IPS-20b (cell line): Measurements from ENCODE around the gene CD22.
"Not testable (repeated sequence)": the region's sequence is repeated elsewhere in the genome, so short reads cannot be mapped to it uniquely, and the experiment has no call there.

Experiments used
- H3K27ac ChIP-seq: one replicate; pipeline ENCODE4 v1.5.1; 2013; ENCODE audit warnings: low read length
- H3K27me3 ChIP-seq: 2 replicates; pipeline ENCODE4 v1.6.1; 2013; ENCODE audit warnings: mild to moderate bottlenecking, low read length, inconsistent platforms; ENCODE audit not compliant: insufficient read depth
- H3K36me3 ChIP-seq: 2 replicates; pipeline ENCODE4 v1.6.1; 2013; ENCODE audit warnings: low read depth, mild to moderate bottlenecking, inconsistent platforms, low read length, moderate library complexity; ENCODE audit not compliant: insufficient read depth
- H3K4me1 ChIP-seq: 2 replicates; pipeline ENCODE4 v1.6.1; 2013; ENCODE audit warnings: mild to moderate bottlenecking, control low read depth, inconsistent platforms, low read length, moderate library complexity; ENCODE audit not compliant: insufficient read depth
- H3K4me3 ChIP-seq: 2 replicates; pipeline ENCODE4 v1.5.1; 2013; ENCODE audit warnings: mild to moderate bottlenecking, low read length, inconsistent platforms
- H3K9ac ChIP-seq: 2 replicates; pipeline ENCODE4 v1.6.1; 2013; ENCODE audit warnings: low read depth, mild to moderate bottlenecking, inconsistent platforms, low read length, moderate library complexity
- H3K9me3 ChIP-seq: 2 replicates; pipeline ENCODE4 v1.6.1; 2013; ENCODE audit warnings: mild to moderate bottlenecking, low read depth, low read length, inconsistent platforms; ENCODE audit not compliant: insufficient read depth

Gene CD22

GRCh38 chr19:35368378-35368777 is 39.4 kb downstream of the CD22 start:
- H3K27me3 ChIP-seq = no peaks in the 10 kb centered on the region
- no peak overlapping the region for H3K27ac ChIP-seq
- no peak overlapping the region for H3K4me3 ChIP-seq
- no peak overlapping the region for H3K9ac ChIP-seq
- no peaks in the 10 kb centered on the region for H3K36me3 ChIP-seq
- H3K4me1 ChIP-seq = no peaks in the 10 kb centered on the region
- H3K9me3 ChIP-seq = no peaks in the 10 kb centered on the region

GRCh38 chr19:35369522-35369921 is 40.5 kb downstream of the CD22 start:
- no peak overlapping the region for H3K27ac ChIP-seq
- no peaks in the 10 kb centered on the region for H3K9me3 ChIP-seq
- no peak overlapping the region for H3K9ac ChIP-seq
- H3K36me3 ChIP-seq = no peaks in the 10 kb centered on the region
- H3K4me1 ChIP-seq = no peaks in the 10 kb centered on the region
- H3K27me3 ChIP-seq = no peaks in the 10 kb centered on the region
- H3K4me3 ChIP-seq = no peak overlapping the region

- Histone ChIP-seq H3K27ac (no peak within 1 kb of the TSS), H3K4me3 (no peak within 1 kb of the TSS), H3K9ac (no peak within 1 kb of the TSS), H3K36me3 (no peaks in the 10 kb centered on the region), H3K4me1 (no peaks in the 10 kb centered on the region), H3K9me3 (no peaks in the 10 kb centered on the region), H3K27me3 (no peaks in the 10 kb centered on the region)
These were observed 41.7 kb downstream of the CD22 start, which contains the start of gene GPR42 for GRCh38 chr19:35370722-35371121. GPR42 (plus strand) TSS chr19:35371068; CDS start chr19:35371360, 292 bp downstream.

GRCh38 chr19:35373492-35373891 is 44.5 kb downstream of the CD22 start:
- Histone ChIP-seq H3K9me3 (no peaks in the 10 kb centered on the region), H3K27ac (no peak overlapping the region), H3K4me3 (no peak overlapping the region), H3K9ac (no peak overlapping the region), H3K36me3 (no peaks in the 10 kb centered on the region), H3K4me1 (peaks cover 3% of the 10 kb centered on the region; the same call in 1 of the 2 replicates), H3K27me3 (no peaks in the 10 kb centered on the region)

- not testable (repeated sequence) for H3K27ac ChIP-seq, H3K27me3 ChIP-seq, H3K9ac ChIP-seq, H3K4me1 ChIP-seq, H3K4me3 ChIP-seq, H3K9me3 ChIP-seq, H3K36me3 ChIP-seq
These were observed 45.0 kb downstream of the CD22 start for GRCh38 chr19:35374031-35374430.

GRCh38 chr19:35375505-35376307 is 46.7 kb downstream of the CD22 start:
- H3K4me1 ChIP-seq = peaks cover 3% of the 10 kb centered on the region; the same call in 1 of the 2 replicates
- no peak overlapping the region for H3K9ac ChIP-seq
- H3K27ac ChIP-seq = no peak overlapping the region
- no peak overlapping the region for H3K4me3 ChIP-seq
- no peaks in the 10 kb centered on the region for H3K36me3 ChIP-seq
- no peaks in the 10 kb centered on the region for H3K9me3 ChIP-seq
- H3K27me3 ChIP-seq = no peaks in the 10 kb centered on the region

- Histone ChIP-seq H3K27me3 (no peaks in the 10 kb centered on the region), H3K36me3 (no peaks in the 10 kb centered on the region), H3K27ac (no peak overlapping the region), H3K4me3 (no peak overlapping the region), H3K9ac (no peak overlapping the region), H3K4me1 (peaks cover 3% of the 10 kb centered on the region; the same call in 1 of the 2 replicates), H3K9me3 (peaks cover under 1% of the 10 kb centered on the region; the same call in 1 of the 2 replicates)
These were observed 48.7 kb downstream of the CD22 start for GRCh38 chr19:35377656-35378055.

- Histone ChIP-seq H3K4me3 (no peak overlapping the region), H3K9me3 (peaks cover 7% of the 10 kb centered on the region), H3K4me1 (peaks cover 3% of the 10 kb centered on the region; the same call in 1 of the 2 replicates), H3K27ac (no peak overlapping the region), H3K27me3 (no peaks in the 10 kb centered on the region), H3K9ac (no peak overlapping the region), H3K36me3 (no peaks in the 10 kb centered on the region)
These were observed 49.4 kb downstream of the CD22 start for GRCh38 chr19:35378356-35378755.

- H3K36me3 ChIP-seq, H3K27me3 ChIP-seq, H3K27ac ChIP-seq, H3K4me3 ChIP-seq, H3K9ac ChIP-seq, H3K4me1 ChIP-seq: not testable (repeated sequence)
- peaks cover 15% of the 10 kb centered on the region for H3K9me3 ChIP-seq
These were observed 50.6 kb downstream of the CD22 start for GRCh38 chr19:35379545-35379944.

GRCh38 chr19:35379992-35380391 is 51.0 kb downstream of the CD22 start:
- Histone ChIP-seq H3K9me3 (peaks cover 20% of the 10 kb centered on the region), H3K9ac (no peak overlapping the region), H3K4me3 (no peak overlapping the region), H3K36me3 (no peaks in the 10 kb centered on the region), H3K27me3 (no peaks in the 10 kb centered on the region), H3K27ac (no peak overlapping the region), H3K4me1 (peaks cover 3% of the 10 kb centered on the region; the same call in 1 of the 2 replicates)

- H3K4me1 ChIP-seq = peaks cover 3% of the 10 kb centered on the region; the same call in 1 of the 2 replicates
- no peak overlapping the region for H3K4me3 ChIP-seq
- no peaks in the 10 kb centered on the region for H3K27me3 ChIP-seq
- H3K9ac ChIP-seq = no peak overlapping the region
- H3K36me3 ChIP-seq = no peaks in the 10 kb centered on the region
- H3K9me3 ChIP-seq = peaks cover 26% of the 10 kb centered on the region
- no peak overlapping the region for H3K27ac ChIP-seq
These were observed 51.6 kb downstream of the CD22 start for GRCh38 chr19:35380450-35381124.

GRCh38 chr19:35381318-35381717 is 52.3 kb downstream of the CD22 start:
- H3K27ac ChIP-seq = no peak overlapping the region
- no peaks in the 10 kb centered on the region for H3K36me3 ChIP-seq

More at GRCh38 chr19:35381318-35381717, 52.3 kb downstream of the CD22 start:
- Histone ChIP-seq H3K9ac (no peak overlapping the region), H3K4me3 (no peak overlapping the region), H3K27me3 (no peaks in the 10 kb centered on the region), H3K9me3 (peaks cover 33% of the 10 kb centered on the region), H3K4me1 (peaks cover 3% of the 10 kb centered on the region; the same call in 1 of the 2 replicates)
